Tibial nerve (tissue), 4 donors: ENCODE measurements around the gene BPI. TPM values are rescaled to one million over a fixed set of nuclear protein-coding genes. Genes with fewer than 3 reads are reported as not detected.
"Not testable (repeated sequence)": the region's sequence is repeated elsewhere in the genome, so short reads cannot be mapped to it uniquely, and the experiment has no call there.

Experiments
- DNase-seq, 2 donors: peaks; one replicate each; pipeline ENCODE4 v3.0.0-alpha.2; 2019; ENCODE audit warnings: low spot score in 2 of 2
- H3K27ac ChIP-seq, 4 donors: fragments of 200-600 bp; sonication (generic) in 3 of 4; one replicate each; pipeline ENCODE4 v1.5.1; 2017 to 2019; ENCODE audit warnings: mild to moderate bottlenecking in 1 of 4
- H3K27me3 ChIP-seq, 2 donors: fragments of 200-600 bp; sonication (generic) in 1 of 2; one replicate each; pipeline versions ENCODE4 v1.5.1 to v1.6.0; 2017 to 2019
- H3K36me3 ChIP-seq, 3 donors: fragments of 200-600 bp; sonication (generic); one replicate each; pipeline ENCODE4 v1.5.1; 2018 to 2019
- H3K4me1 ChIP-seq, 4 donors: fragments of 200-600 bp; sonication (generic) in 3 of 4; one replicate each; pipeline ENCODE4 v1.5.1; 2017 to 2019
- H3K4me3 ChIP-seq, 4 donors: fragments of 200-600 bp; sonication (generic) in 3 of 4; one replicate each; pipeline ENCODE4 v1.5.1; 2017 to 2019; ENCODE audit warnings: mild to moderate bottlenecking in 1 of 4, moderate library complexity in 1 of 4
- H3K9me3 ChIP-seq, 4 donors: fragments of 200-600 bp; sonication (generic) in 3 of 4; one replicate each; pipeline ENCODE4 v1.5.1; 2017 to 2019
- CTCF ChIP-seq, 5 experiments: fragments of 200-600 bp in 3 of 5; fragments of 450-650 bp in 2 of 5; sonication (generic) in 3 of 5; IDR thresholded peaks; one replicate each; pipeline ENCODE4 v1.5.1; 2016 to 2019; ENCODE audit warnings: antibody characterized with exemption in 5 of 5, mild to moderate bottlenecking in 3 of 5, moderate library complexity in 2 of 5
- EP300 ChIP-seq, 2 donors: sonication (generic); formaldehyde crosslinking; IDR thresholded peaks; one replicate each; pipeline ENCODE4 v1.6.1; 2017; ENCODE audit warnings: antibody characterized with exemption in 2 of 2, mild to moderate bottlenecking in 1 of 2
- POLR2A ChIP-seq, 2 donors: fragments of 450-650 bp; IDR thresholded peaks; one replicate each; pipeline ENCODE4 v1.6.1; 2017; ENCODE audit warnings: antibody characterized with exemption in 2 of 2, mild to moderate bottlenecking in 2 of 2, moderate library complexity in 2 of 2
- WGBS, 2 donors: methylation state at CpG; one replicate each; pipeline ENCODE4 v1.1.5; 2018; 5-methylcytosine and 5-hydroxymethylcytosine counted together
- total RNA-seq, 4 donors: library from RNA; depleted of rRNA; stranded (reverse); fragments of >200 nt; gene quantifications; one replicate each; pipeline ENCODE4 v1.1.0, GENCODE V29; 2016

The BPI gene
- total RNA-seq, 4 donors from 2014 or later, result 0.84 TPM; not detected in 3

- Histone ChIP-seq H3K4me3 (no peak overlapping the region), H3K36me3 (no peaks in the 10 kb centered on the region), H3K27me3 (no peaks in the 10 kb centered on the region), H3K9me3 (no peaks in the 10 kb centered on the region), H3K4me1 (peaks cover 0 to 15% (median 0%) of the 10 kb centered on the region in 4 donors), H3K27ac (no peak overlapping the region)
- 41 to 56% methylated on average over 2 of the region's 2 CpGs for WGBS, 2 donors
- no peak for DNase-seq
- TF ChIP-seq POLR2A (IDR thresholded peaks at IDR 0.05) (no peak), CTCF (IDR thresholded peaks at IDR 0.05) (no peak), EP300 (IDR thresholded peaks at IDR 0.05) (no peak)
These were observed 65.4 kb downstream of the BPI start for GRCh38 chr20:38369389-38369788.

- Histone ChIP-seq H3K27me3 (no peaks in the 10 kb centered on the region), H3K4me1 (peaks cover 0 to 15% (median 0%) of the 10 kb centered on the region in 4 donors), H3K27ac (peak overlapping the region in 3 of 4 donors; percentile 51 to 83 (median 83)), H3K9me3 (no peaks in the 10 kb centered on the region), H3K36me3 (no peaks in the 10 kb centered on the region), H3K4me3 (no peak overlapping the region)
- no peak for DNase-seq
- WGBS, 2 donors, result 65 to 69% methylated on average over 5 of the region's 5 CpGs
- TF ChIP-seq POLR2A (IDR thresholded peaks at IDR 0.05) (no peak), CTCF (IDR thresholded peaks at IDR 0.05) (no peak), EP300 (IDR thresholded peaks at IDR 0.05) (no peak)
These were observed 68.8 kb downstream of the BPI start for GRCh38 chr20:38372806-38373205.

GRCh38 chr20:38373231-38373867, 69.4 kb downstream of the BPI start:
- Histone ChIP-seq H3K36me3 (no peaks in the 10 kb centered on the region), H3K27ac (peak overlapping the region in 3 of 4 donors; percentile 51 to 83 (median 83)), H3K9me3 (no peaks in the 10 kb centered on the region), H3K4me1 (peaks cover 0 to 15% (median 0%) of the 10 kb centered on the region in 4 donors), H3K4me3 (no peak overlapping the region), H3K27me3 (no peaks in the 10 kb centered on the region)
- WGBS, 2 donors, result 38 to 39% methylated on average over 7 of the region's 7 CpGs
- TF ChIP-seq CTCF (IDR thresholded peaks at IDR 0.05), result no peak
- peak in 1 of 2 donors; percentile 70 for TF ChIP-seq EP300 (IDR thresholded peaks at IDR 0.05)
- DNase-seq, result peak in 1 of 2 donors; percentile 23

GRCh38 chr20:38373898-38374297, 69.9 kb downstream of the BPI start:
- H3K9me3 ChIP-seq, result no peaks in the 10 kb centered on the region
- H3K27me3 ChIP-seq, result no peaks in the 10 kb centered on the region
- no peak overlapping the region for H3K4me3 ChIP-seq
- DNase-seq, result no peak
- H3K4me1 ChIP-seq, result peaks cover 0 to 15% (median 0%) of the 10 kb centered on the region in 4 donors
- WGBS, 2 donors, result 72 to 82% methylated on average over 5 of the region's 5 CpGs
- H3K27ac ChIP-seq, result peak overlapping the region in 1 of 4 donors; percentile 83
- H3K36me3 ChIP-seq, result no peaks in the 10 kb centered on the region
- TF ChIP-seq POLR2A (IDR thresholded peaks at IDR 0.05) (no peak), EP300 (IDR thresholded peaks at IDR 0.05) (no peak), CTCF (IDR thresholded peaks at IDR 0.05) (no peak)

GRCh38 chr20:38377039-38377685, 73.2 kb downstream of the BPI start:
- Histone ChIP-seq H3K4me3 (no peak overlapping the region), H3K36me3 (no peaks in the 10 kb centered on the region), H3K27me3 (no peaks in the 10 kb centered on the region), H3K27ac (peak overlapping the region in 2 of 4 donors; percentile 3 to 34), H3K4me1 (peaks cover 0 to 15% (median 0%) of the 10 kb centered on the region in 4 donors), H3K9me3 (no peaks in the 10 kb centered on the region)
- DNase-seq, result no peak
- 43 to 44% methylated on average over 11 of the region's 11 CpGs for WGBS, 2 donors
- TF ChIP-seq EP300 (IDR thresholded peaks at IDR 0.05) (no peak), CTCF (IDR thresholded peaks at IDR 0.05) (no peak), POLR2A (IDR thresholded peaks at IDR 0.05) (no peak)

- WGBS, 2 donors, result 86 to 88% methylated on average over 5 of the region's 5 CpGs
These were observed 73.9 kb downstream of the BPI start for GRCh38 chr20:38377838-38378237.

More at GRCh38 chr20:38377838-38378237, 73.9 kb downstream of the BPI start:
- peak overlapping the region in 1 of 4 donors; percentile 34 for H3K27ac ChIP-seq
- not testable (repeated sequence) for H3K27me3 ChIP-seq, H3K4me3 ChIP-seq, H3K9me3 ChIP-seq, H3K36me3 ChIP-seq, DNase-seq
- H3K4me1 ChIP-seq, result peaks cover 0 to 16% (median 0%) of the 10 kb centered on the region in 4 donors
